Measurements from ENCODE around the gene KCNK18. TPM values are rescaled to one million over a fixed set of nuclear protein-coding genes. Genes with fewer than 3 reads are reported as not detected.
A peak's percentile ranks its signal among the peaks of the same experiment; 100 is the strongest.

The KCNK18 gene
- total and polyA plus RNA-seq, 10 of the 15 experiments (the other 5 are each of a cell fraction or from before 2014, with no cell fraction given) = not detected

- TF ChIP-seq SMC3 (IDR thresholded peaks at IDR 0.05; ENCODE audit: borderline replicate concordance, low read length) = peak; percentile 70
- TF ChIP-seq SUZ12 (IDR thresholded peaks at IDR 0.05; ENCODE audit: unreplicated experiment) = peak; percentile 65
- TF ChIP-seq, protein P1, sequence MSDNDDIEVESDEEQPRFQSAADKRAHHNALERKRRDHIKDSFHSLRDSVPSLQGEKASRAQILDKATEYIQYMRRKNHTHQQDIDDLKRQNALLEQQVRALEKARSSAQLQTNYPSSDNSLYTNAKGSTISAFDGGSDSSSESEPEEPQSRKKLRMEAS (IDR thresholded peaks at IDR 0.05; ENCODE audit: low read depth, low read length) = no peak
- no peak for TF ChIP-seq NFYA (IDR thresholded peaks at IDR 0.05; ENCODE audit: borderline replicate concordance, low read depth, low read length)
Measured at GRCh38 chr10:117167789-117168674, 29.3 kb upstream of the KCNK18 start (continued).

DNA sequence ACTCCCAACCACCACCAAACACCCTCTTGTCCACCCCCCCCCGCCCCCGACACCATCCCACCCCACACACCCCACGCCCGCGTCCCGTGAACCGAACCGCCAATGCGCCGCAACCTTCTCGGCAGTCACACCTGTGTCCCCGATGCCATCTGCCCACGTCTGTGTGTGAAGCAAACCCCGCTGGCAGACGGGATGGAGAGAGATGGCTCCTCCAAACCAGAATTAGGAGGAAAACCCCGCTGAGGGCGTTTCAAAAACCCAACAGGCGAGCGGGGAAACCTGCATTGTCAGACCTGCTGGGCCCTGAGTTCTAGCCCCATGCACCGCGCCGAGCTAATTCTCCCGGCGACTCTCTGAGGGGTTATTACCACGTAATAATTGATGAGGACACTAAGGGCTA, 28.6 kb upstream of the KCNK18 start:
- RAD21 ChIA-PET (ENCODE audit: unreplicated experiment) = interaction anchor here (0.9 to 5.2 kb wide), 4 partner anchors 10 to 372 kb away, joined by 3 to 47 read pairs (median 3); no protein-coding TSS in a partner anchor
- FAIRE-seq (no peak), DNase-seq (ENCODE audit: low read depth, low spot score) (no peak), ATAC-seq (no peak)
- no peaks in the 10 kb centered on the region for H3K4me1 ChIP-seq (ENCODE audit: control insufficient read depth, insufficient read depth, low read length)
- CTCF ChIA-PET = interaction anchor here (0.8 to 11.2 kb wide), 9 partner anchors 10 to 487 kb away, joined by 3 to 286 read pairs (median 6); no protein-coding TSS in a partner anchor
- intact Hi-C loops (cut with micrococcal nuclease; ENCODE audit: unreplicated experiment) (no loop called here), in situ Hi-C loops (cut with MboI) (no loop called here)
- WGBS (ENCODE audit: insufficient coverage, insufficient replicate concordance, low lambda C conversion rate, missing lambda C conversion rate) = 17% methylated on average over 16 of the region's 25 CpGs
- no peak overlapping the region for H2AFZ ChIP-seq (ENCODE audit: control insufficient read depth, low read depth, low read length)
- BruUV-seq (replicated peaks) = no TSS peak
- H3K79me2 ChIP-seq (ENCODE audit: control insufficient read depth, insufficient read depth, low read length) = no peaks in the 10 kb centered on the region
- H3K27me3 ChIP-seq (replicated peaks in 1 of 2; ENCODE audit: control insufficient read depth in 2 of 2, insufficient read depth in 2 of 2, low read length in 1 of 2) = peaks cover 19 to 21% of the 10 kb centered on the region in 2 experiments
- POLR2A ChIA-PET = no interaction called here
- no peak overlapping the region for H3K4me3 ChIP-seq
- no peak overlapping the region for H3K4me2 ChIP-seq (ENCODE audit: control insufficient read depth, insufficient read depth)
- H3K27ac ChIP-seq (ENCODE audit: control insufficient read depth, insufficient read depth) = no peak overlapping the region
- H4K20me1 ChIP-seq (ENCODE audit: control insufficient read depth, insufficient read depth) = no peaks in the 10 kb centered on the region
- SMC1A ChIA-PET (ENCODE audit: uncharacterized antibody, unreplicated experiment) = interaction anchor here (0.6 to 3.1 kb wide), 4 partner anchors 341 to 482 kb away, joined by 3 to 21 read pairs (median 3); no protein-coding TSS in a partner anchor
- H3K9me3 ChIP-seq (replicated peaks; ENCODE audit: control insufficient read depth, insufficient read depth, low read length) = no peaks in the 10 kb centered on the region
- no peak overlapping the region for H3K9ac ChIP-seq (ENCODE audit: control insufficient read depth, insufficient read depth, low read length)
- TF ChIP-seq, protein P2, sequence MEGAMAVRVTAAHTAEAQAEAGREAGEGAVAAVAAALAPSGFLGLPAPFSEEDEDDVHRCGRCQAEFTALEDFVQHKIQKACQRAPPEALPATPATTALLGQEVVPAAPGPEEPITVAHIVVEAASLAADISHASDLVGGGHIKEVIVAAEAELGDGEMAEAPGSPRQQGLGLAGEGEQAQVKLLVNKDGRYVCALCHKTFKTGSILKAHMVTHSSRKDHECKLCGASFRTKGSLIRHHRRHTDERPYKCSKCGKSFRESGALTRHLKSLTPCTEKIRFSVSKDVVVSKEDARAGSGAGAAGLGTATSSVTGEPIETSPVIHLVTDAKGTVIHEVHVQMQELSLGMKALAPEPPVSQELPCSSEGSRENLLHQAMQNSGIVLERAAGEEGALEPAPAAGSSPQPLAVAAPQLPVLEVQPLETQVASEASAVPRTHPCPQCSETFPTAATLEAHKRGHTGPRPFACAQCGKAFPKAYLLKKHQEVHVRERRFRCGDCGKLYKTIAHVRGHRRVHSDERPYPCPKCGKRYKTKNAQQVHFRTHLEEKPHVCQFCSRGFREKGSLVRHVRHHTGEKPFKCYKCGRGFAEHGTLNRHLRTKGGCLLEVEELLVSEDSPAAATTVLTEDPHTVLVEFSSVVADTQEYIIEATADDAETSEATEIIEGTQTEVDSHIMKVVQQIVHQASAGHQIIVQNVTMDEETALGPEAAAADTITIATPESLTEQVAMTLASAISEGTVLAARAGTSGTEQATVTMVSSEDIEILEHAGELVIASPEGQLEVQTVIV (IDR thresholded peaks at IDR 0.05; ENCODE audit: borderline replicate concordance, partially characterized antibody) = no peak
- TF ChIP-seq, protein P3, sequence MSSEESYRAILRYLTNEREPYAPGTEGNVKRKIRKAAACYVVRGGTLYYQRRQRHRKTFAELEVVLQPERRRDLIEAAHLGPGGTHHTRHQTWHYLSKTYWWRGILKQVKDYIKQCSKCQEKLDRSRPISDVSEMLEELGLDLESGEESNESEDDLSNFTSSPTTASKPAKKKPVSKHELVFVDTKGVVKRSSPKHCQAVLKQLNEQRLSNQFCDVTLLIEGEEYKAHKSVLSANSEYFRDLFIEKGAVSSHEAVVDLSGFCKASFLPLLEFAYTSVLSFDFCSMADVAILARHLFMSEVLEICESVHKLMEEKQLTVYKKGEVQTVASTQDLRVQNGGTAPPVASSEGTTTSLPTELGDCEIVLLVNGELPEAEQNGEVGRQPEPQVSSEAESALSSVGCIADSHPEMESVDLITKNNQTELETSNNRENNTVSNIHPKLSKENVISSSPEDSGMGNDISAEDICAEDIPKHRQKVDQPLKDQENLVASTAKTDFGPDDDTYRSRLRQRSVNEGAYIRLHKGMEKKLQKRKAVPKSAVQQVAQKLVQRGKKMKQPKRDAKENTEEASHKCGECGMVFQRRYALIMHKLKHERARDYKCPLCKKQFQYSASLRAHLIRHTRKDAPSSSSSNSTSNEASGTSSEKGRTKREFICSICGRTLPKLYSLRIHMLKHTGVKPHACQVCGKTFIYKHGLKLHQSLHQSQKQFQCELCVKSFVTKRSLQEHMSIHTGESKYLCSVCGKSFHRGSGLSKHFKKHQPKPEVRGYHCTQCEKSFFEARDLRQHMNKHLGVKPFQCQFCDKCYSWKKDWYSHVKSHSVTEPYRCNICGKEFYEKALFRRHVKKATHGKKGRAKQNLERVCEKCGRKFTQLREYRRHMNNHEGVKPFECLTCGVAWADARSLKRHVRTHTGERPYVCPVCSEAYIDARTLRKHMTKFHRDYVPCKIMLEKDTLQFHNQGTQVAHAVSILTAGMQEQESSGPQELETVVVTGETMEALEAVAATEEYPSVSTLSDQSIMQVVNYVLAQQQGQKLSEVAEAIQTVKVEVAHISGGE (CRISPR knock-in tag; IDR thresholded peaks at IDR 0.05) = no peak
- no peak for TF ChIP-seq ZNF217 (IDR thresholded peaks at IDR 0.05)
- no peak for TF ChIP-seq NKRF (conservative IDR thresholded peaks at IDR 0.05)
- no peak for TF ChIP-seq NR2F1 (conservative IDR thresholded peaks at IDR 0.05)
- no peak for TF ChIP-seq POLR2AphosphoS2 (IDR thresholded peaks at IDR 0.05; ENCODE audit: low read depth, low read length)
- TF ChIP-seq RB1 (IDR thresholded peaks at IDR 0.05; ENCODE audit: borderline replicate concordance) = no peak
- H3K36me3 ChIP-seq (ENCODE audit: control insufficient read depth in 2 of 2, insufficient read depth in 2 of 2, low read length in 1 of 2) = no peaks in the 10 kb centered on the region

Measured in GM12878 (cell line).